K562 (cell line): Measurements from ENCODE around the gene SOCS3. TPM values are rescaled to one million over a fixed set of nuclear protein-coding genes. Genes with fewer than 3 reads are reported as not detected.

Source experiments
- ETS2 ChIP-seq: IDR thresholded peaks from 2 replicates; pipeline ENCODE4 v1.6.1; 2016; ENCODE audit warnings: borderline replicate concordance, missing genetic modification characterization, mild to moderate bottlenecking, moderate library complexity, missing compliant biosample characterization; ENCODE audit not compliant: poor library complexity, severe bottlenecking
- MYBL2 ChIP-seq, 2 experiments: fragments of 450-650 bp in 1 of 2; sonication (generic) in 1 of 2; formaldehyde crosslinking in 1 of 2; IDR thresholded peaks; 2 replicates each; pipeline versions ENCODE4 v1.6.1 to v1.8.1; 2017 to 2022; ENCODE audit warnings: borderline replicate concordance in 1 of 2, inconsistent platforms in 1 of 2, low read depth in 1 of 2, mild to moderate bottlenecking in 1 of 2, missing genetic modification reagents in 1 of 2, moderate library complexity in 1 of 2
- MYNN ChIP-seq, 2 experiments: sonication (generic); formaldehyde crosslinking in 1 of 2; IDR thresholded peaks; 2 replicates each; pipeline versions ENCODE4 v1.5.0 to v1.6.1; 2016 to 2020; ENCODE audit warnings: antibody characterized with exemption in 1 of 2, missing genetic modification reagents in 1 of 2
- POLR2G ChIP-seq: fragments of 200-400 bp; formaldehyde crosslinking; IDR thresholded peaks from 2 replicates; pipeline ENCODE4 v1.6.1; 2017; ENCODE audit warnings: low read depth, mild to moderate bottlenecking, antibody characterized with exemption, low read length, moderate library complexity
- RBM25 ChIP-seq: fragments of 200-400 bp; formaldehyde crosslinking; IDR thresholded peaks from 2 replicates; pipeline ENCODE4 v1.6.1; 2018; ENCODE audit warnings: low read length, low read depth, moderate library complexity; ENCODE audit not compliant: severe bottlenecking
- ZBTB33 ChIP-seq: sonication (generic); formaldehyde crosslinking; IDR thresholded peaks from 2 replicates; pipeline ENCODE4 v1.8.1; 2023; ENCODE audit warnings: mild to moderate bottlenecking, missing genetic modification reagents
- ZNF146 ChIP-seq: IDR thresholded peaks from one replicate; pipeline ENCODE4 v1.6.1; 2018; ENCODE audit warnings: missing compliant biosample characterization; ENCODE audit not compliant: unreplicated experiment
- polyA plus RNA-seq, 8 experiments: library from polyadenylated mRNA; depleted of rRNA in 4 of 8; stranded (reverse) in 5 of 8; unstranded in 3 of 8; fragments of >200 nt; fragmentation: Nextera tagmentation in 2 of 8; fragmentation: Illumina TruSeq in 1 of 8; extraction: Ambion mirVana in 2 of 8; extraction: Trizol in 1 of 8; gene quantifications; 2 replicates each; pipeline versions ENCODE4 v1.2.1 to v1.2.3, GENCODE V29; 2011 to 2014; ENCODE audit warnings: inconsistent platforms in 1 of 8, missing spikeins in 1 of 8
- total RNA-seq, 7 experiments: library from RNA; depleted of rRNA in 6 of 7; stranded (reverse); fragments of >200 nt in 6 of 7; fragmentation: Illumina TruSeq in 2 of 7; extraction: Trizol in 2 of 7; gene quantifications; 2 replicates each; pipeline versions ENCODE4 v1.2.1 to v1.2.3, GENCODE V29; 2011 to 2021; ENCODE audit warnings: low replicate concordance in 1 of 7
- TF ChIP-seq, protein P1 (sequence below), 2 experiments: fragments of 450-650 bp; formaldehyde crosslinking in 1 of 2; IDR thresholded peaks; 2 replicates each; pipeline versions ENCODE4 v1.4.0 to v1.6.1; 2014 to 2020; ENCODE audit warnings: mild to moderate bottlenecking in 2 of 2, borderline replicate concordance in 1 of 2, low read depth in 1 of 2
- TF ChIP-seq, protein P2 (sequence below): sonication (generic); formaldehyde crosslinking; IDR thresholded peaks from 2 replicates; pipeline ENCODE4 v1.8.1; 2023; ENCODE audit warnings: mild to moderate bottlenecking, missing genetic modification reagents

Gene SOCS3
- total and polyA plus RNA-seq, 9 of the 15 experiments (the other 6 are each of a cell fraction or from before 2014, with no cell fraction given): 0.56 to 38.9 (median 13.7) TPM

- TF ChIP-seq ZBTB33 (CRISPR knock-in tag) (no peak), RBM25 (peak; percentile 69), POLR2G (no peak), ETS2 (tag) (no peak), MYNN (IDR thresholded peaks at IDR 0.05) (0 out of 2 replicates have a peak, but pooled peaks have one; percentile 13), MYNN (CRISPR knock-in tag; IDR thresholded peaks at IDR 0.05) (no peak), MYBL2 (IDR thresholded peaks at IDR 0.05; ENCODE audit: low read depth) (no peak), MYBL2 (CRISPR knock-in tag; IDR thresholded peaks at IDR 0.05; ENCODE audit: borderline replicate concordance) (no peak), ZNF146 (CRISPR knock-in tag) (no peak)
- TF ChIP-seq, protein P1, sequence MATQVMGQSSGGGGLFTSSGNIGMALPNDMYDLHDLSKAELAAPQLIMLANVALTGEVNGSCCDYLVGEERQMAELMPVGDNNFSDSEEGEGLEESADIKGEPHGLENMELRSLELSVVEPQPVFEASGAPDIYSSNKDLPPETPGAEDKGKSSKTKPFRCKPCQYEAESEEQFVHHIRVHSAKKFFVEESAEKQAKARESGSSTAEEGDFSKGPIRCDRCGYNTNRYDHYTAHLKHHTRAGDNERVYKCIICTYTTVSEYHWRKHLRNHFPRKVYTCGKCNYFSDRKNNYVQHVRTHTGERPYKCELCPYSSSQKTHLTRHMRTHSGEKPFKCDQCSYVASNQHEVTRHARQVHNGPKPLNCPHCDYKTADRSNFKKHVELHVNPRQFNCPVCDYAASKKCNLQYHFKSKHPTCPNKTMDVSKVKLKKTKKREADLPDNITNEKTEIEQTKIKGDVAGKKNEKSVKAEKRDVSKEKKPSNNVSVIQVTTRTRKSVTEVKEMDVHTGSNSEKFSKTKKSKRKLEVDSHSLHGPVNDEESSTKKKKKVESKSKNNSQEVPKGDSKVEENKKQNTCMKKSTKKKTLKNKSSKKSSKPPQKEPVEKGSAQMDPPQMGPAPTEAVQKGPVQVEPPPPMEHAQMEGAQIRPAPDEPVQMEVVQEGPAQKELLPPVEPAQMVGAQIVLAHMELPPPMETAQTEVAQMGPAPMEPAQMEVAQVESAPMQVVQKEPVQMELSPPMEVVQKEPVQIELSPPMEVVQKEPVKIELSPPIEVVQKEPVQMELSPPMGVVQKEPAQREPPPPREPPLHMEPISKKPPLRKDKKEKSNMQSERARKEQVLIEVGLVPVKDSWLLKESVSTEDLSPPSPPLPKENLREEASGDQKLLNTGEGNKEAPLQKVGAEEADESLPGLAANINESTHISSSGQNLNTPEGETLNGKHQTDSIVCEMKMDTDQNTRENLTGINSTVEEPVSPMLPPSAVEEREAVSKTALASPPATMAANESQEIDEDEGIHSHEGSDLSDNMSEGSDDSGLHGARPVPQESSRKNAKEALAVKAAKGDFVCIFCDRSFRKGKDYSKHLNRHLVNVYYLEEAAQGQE (IDR thresholded peaks at IDR 0.05; ENCODE audit: borderline replicate concordance): 0 out of 2 replicates have a peak, but pooled peaks have one; percentile 3
- TF ChIP-seq, protein P1 (CRISPR knock-in tag; IDR thresholded peaks at IDR 0.05; ENCODE audit: low read depth): no peak
- TF ChIP-seq, protein P2, sequence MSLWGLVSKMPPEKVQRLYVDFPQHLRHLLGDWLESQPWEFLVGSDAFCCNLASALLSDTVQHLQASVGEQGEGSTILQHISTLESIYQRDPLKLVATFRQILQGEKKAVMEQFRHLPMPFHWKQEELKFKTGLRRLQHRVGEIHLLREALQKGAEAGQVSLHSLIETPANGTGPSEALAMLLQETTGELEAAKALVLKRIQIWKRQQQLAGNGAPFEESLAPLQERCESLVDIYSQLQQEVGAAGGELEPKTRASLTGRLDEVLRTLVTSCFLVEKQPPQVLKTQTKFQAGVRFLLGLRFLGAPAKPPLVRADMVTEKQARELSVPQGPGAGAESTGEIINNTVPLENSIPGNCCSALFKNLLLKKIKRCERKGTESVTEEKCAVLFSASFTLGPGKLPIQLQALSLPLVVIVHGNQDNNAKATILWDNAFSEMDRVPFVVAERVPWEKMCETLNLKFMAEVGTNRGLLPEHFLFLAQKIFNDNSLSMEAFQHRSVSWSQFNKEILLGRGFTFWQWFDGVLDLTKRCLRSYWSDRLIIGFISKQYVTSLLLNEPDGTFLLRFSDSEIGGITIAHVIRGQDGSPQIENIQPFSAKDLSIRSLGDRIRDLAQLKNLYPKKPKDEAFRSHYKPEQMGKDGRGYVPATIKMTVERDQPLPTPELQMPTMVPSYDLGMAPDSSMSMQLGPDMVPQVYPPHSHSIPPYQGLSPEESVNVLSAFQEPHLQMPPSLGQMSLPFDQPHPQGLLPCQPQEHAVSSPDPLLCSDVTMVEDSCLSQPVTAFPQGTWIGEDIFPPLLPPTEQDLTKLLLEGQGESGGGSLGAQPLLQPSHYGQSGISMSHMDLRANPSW (CRISPR knock-in tag): no peak
Observed at GRCh38 chr17:78315355-78316114, 44.3 kb downstream of the SOCS3 start (continued).
